Skeletal muscle tissue (tissue), 4 donors: ENCODE data around the gene UBE2L6. TPM values are rescaled to one million over a fixed set of nuclear protein-coding genes. Genes with fewer than 3 reads are reported as not detected.
A peak's percentile ranks its signal among the peaks of the same experiment; 100 is the strongest.

Experiments used
- H3K27ac ChIP-seq: one replicate; pipeline ENCODE4 v1.7.0; 2013; ENCODE audit warnings: mild to moderate bottlenecking, low read depth, low read length, inconsistent platforms
- H3K27me3 ChIP-seq, 3 donors: one replicate each; pipeline ENCODE4 v1.7.0; 2013; ENCODE audit warnings: low read length in 3 of 3; ENCODE audit not compliant: control insufficient read depth in 3 of 3, insufficient read depth in 3 of 3
- H3K36me3 ChIP-seq, 3 donors: one replicate each; pipeline ENCODE4 v1.7.0; 2013; ENCODE audit warnings: low read length in 3 of 3; ENCODE audit not compliant: control insufficient read depth in 3 of 3, insufficient read depth in 3 of 3
- H3K4me1 ChIP-seq, 3 donors: one replicate each; pipeline ENCODE4 v1.7.0; 2013; ENCODE audit warnings: low read length in 3 of 3, mild to moderate bottlenecking in 3 of 3; ENCODE audit not compliant: control insufficient read depth in 3 of 3, insufficient read depth in 3 of 3
- H3K4me3 ChIP-seq, 3 donors: one replicate each; pipeline ENCODE4 v1.7.0; 2013; ENCODE audit warnings: low read length in 3 of 3
- H3K9ac ChIP-seq, 3 donors: one replicate each; pipeline ENCODE4 v1.7.0; 2013; ENCODE audit warnings: low read length in 3 of 3, mild to moderate bottlenecking in 3 of 3, moderate library complexity in 2 of 3, low read depth in 1 of 3
- H3K9me3 ChIP-seq, 3 donors: one replicate each; pipeline ENCODE4 v1.7.0; 2013; ENCODE audit warnings: low read length in 3 of 3; ENCODE audit not compliant: control insufficient read depth in 3 of 3
- total RNA-seq: library from RNA; depleted of rRNA; stranded (reverse); fragments of >200 nt; gene quantifications from one replicate; pipeline ENCODE4 v1.2.3, GENCODE V29; 2014
- donor health status: Osteomylitis.

The UBE2L6 gene
- total RNA-seq, 1 donor from 2014 or later = 15.7 TPM

DNA sequence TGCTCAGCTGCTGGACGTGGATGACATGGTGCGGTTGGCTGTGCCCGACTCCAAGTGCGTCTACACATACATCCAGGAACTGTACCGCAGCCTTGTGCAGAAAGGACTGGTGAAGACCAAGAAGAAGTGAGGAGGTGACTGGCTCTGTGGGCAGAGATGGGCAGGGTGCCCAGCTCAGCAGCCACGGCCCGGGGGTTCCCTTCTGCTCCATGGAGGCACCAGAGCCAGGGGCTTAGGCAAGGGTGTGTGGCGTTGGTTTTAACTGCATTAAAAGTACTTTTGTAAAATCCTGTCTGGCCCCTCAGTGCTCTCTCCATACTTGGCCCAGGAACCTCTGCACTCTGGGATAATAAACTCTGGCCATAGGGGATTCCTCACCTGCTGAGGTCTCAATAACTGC is 17.5 kb downstream of the UBE2L6 start:
- Histone ChIP-seq H3K9ac (no peak overlapping the region), H3K27me3 (no peaks in the 10 kb centered on the region), H3K36me3 (peaks cover 45 to 59% (median 53%) of the 10 kb centered on the region in 3 donors), H3K4me1 (peaks cover 4 to 12% (median 10%) of the 10 kb centered on the region in 3 donors), H3K27ac (no peak overlapping the region), H3K4me3 (no peak overlapping the region), H3K9me3 (no peaks in the 10 kb centered on the region)

GRCh38 chr11:57547854-57548377 is 19.6 kb downstream of the UBE2L6 start:
- Histone ChIP-seq H3K4me3 (no peak overlapping the region), H3K36me3 (peaks cover 29 to 60% (median 44%) of the 10 kb centered on the region in 3 donors), H3K27me3 (no peaks in the 10 kb centered on the region), H3K9me3 (no peaks in the 10 kb centered on the region), H3K9ac (peak overlapping the region in 1 of 3 donors; percentile 50), H3K4me1 (peaks cover 6 to 30% (median 26%) of the 10 kb centered on the region in 3 donors), H3K27ac (no peak overlapping the region)

DNA sequence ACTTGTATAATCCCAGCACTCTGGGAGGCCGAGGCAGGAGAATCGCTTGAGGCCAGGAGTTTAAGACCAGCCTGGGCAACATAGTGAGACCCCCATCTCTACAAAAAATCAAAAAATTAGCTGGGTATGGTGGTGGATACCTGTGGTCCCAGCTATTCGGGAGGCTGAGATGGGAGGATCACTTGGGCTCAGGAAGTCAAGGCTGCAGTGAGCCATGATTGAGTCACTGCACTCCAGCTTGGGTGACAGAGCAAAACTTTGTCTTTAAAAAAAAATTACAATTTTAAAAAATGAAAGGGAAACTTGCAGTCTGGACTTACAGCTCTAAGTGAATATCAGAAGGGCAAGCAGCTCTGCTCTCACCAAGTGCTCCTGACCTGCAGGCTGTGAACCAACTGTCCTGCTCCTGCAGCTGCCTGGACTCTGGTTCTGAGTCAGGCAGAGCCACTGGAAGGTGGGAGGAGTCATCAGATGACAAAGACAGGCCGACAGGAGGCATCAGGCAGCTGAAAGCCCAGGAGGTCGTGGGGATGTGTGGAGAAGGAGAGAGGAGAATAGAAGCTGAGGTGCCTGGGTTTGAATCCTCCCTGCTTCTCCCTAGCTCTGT is 20.5 kb downstream of the UBE2L6 start:
- Histone ChIP-seq H3K27ac (no peak overlapping the region), H3K9me3 (no peaks in the 10 kb centered on the region), H3K36me3 (peaks cover 20 to 62% (median 35%) of the 10 kb centered on the region in 3 donors)

DNA sequence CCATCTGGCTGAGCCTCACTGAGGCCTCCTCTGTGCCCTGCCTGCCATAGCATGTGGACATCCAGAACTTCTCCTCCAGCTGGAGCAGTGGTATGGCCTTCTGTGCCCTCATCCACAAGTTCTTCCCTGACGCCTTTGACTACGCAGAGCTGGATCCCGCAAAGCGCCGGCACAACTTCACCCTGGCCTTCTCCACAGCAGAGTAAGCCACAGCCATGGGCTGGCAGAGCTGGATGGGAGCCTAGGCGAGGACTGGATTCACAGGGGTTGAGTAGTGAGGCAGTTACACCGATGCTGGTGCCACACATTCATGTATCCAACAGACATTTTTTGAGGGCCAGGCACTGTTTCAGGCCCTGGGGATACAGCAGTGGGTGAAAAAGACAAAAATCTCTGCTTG is 21.0 kb downstream of the UBE2L6 start:
- H3K4me1 ChIP-seq = peaks cover 7 to 43% (median 35%) of the 10 kb centered on the region in 3 donors
- H3K36me3 ChIP-seq = peaks cover 15 to 57% (median 30%) of the 10 kb centered on the region in 3 donors
- no peaks in the 10 kb centered on the region for H3K27me3 ChIP-seq
- H3K9me3 ChIP-seq = no peaks in the 10 kb centered on the region
- no peak overlapping the region for H3K27ac ChIP-seq
- H3K9ac ChIP-seq = no peak overlapping the region
- H3K4me3 ChIP-seq = no peak overlapping the region

More for the DNA sequence above, 20.5 kb downstream of the UBE2L6 start:
- H3K4me1 ChIP-seq = peaks cover 6 to 39% (median 31%) of the 10 kb centered on the region in 3 donors
- H3K9ac ChIP-seq = peak overlapping the region in 1 of 3 donors; percentile 50
- H3K27me3 ChIP-seq = no peaks in the 10 kb centered on the region
- H3K4me3 ChIP-seq = no peak overlapping the region

- H3K9me3 ChIP-seq = no peaks in the 10 kb centered on the region
- H3K27me3 ChIP-seq = no peaks in the 10 kb centered on the region
- peak overlapping the region in 1 of 3 donors; percentile 16 for H3K9ac ChIP-seq
- no peak overlapping the region for H3K27ac ChIP-seq
- peaks cover 12 to 54% (median 27%) of the 10 kb centered on the region in 3 donors for H3K36me3 ChIP-seq
- H3K4me1 ChIP-seq = peaks cover 13 to 49% (median 37%) of the 10 kb centered on the region in 3 donors
- H3K4me3 ChIP-seq = no peak overlapping the region
These were observed 21.6 kb downstream of the UBE2L6 start for GRCh38 chr11:57545883-57546282.

DNA sequence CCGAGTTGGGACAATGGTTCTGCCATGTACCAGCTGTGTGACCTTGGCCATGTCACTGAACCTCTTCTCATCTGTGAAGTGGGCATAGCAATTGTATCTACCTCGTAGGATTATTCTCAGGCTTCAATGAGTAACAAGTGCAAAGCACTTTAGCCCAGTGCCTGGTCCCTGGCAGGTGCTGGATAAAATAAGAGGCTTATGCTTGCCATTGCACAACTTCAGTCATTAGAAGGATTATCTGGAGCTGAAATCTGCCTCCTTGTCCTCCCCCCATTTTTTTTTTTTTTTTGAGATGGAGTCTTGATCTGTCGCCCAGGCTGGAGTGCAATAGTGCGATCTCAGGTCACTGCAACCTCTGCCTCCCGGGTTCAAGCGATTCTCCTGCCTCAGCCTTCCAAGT is 22.9 kb downstream of the UBE2L6 start:
- Histone ChIP-seq H3K9ac (no peak overlapping the region), H3K27me3 (no peaks in the 10 kb centered on the region), H3K4me1 (peaks cover 14 to 55% (median 42%) of the 10 kb centered on the region in 3 donors), H3K27ac (no peak overlapping the region), H3K36me3 (peaks cover 7 to 43% (median 15%) of the 10 kb centered on the region in 3 donors), H3K9me3 (no peaks in the 10 kb centered on the region), H3K4me3 (no peak overlapping the region)

GRCh38 chr11:57543593-57543992 is 23.9 kb downstream of the UBE2L6 start:
- Histone ChIP-seq H3K4me3 (peak overlapping the region in 1 of 3 donors; percentile 13), H3K9me3 (no peaks in the 10 kb centered on the region), H3K27me3 (no peaks in the 10 kb centered on the region), H3K9ac (peak overlapping the region in 1 of 3 donors; percentile 50), H3K4me1 (peaks cover 17 to 63% (median 49%) of the 10 kb centered on the region in 3 donors), H3K27ac (peak overlapping the region; percentile 91), H3K36me3 (peaks cover 5 to 40% (median 14%) of the 10 kb centered on the region in 3 donors)

DNA sequence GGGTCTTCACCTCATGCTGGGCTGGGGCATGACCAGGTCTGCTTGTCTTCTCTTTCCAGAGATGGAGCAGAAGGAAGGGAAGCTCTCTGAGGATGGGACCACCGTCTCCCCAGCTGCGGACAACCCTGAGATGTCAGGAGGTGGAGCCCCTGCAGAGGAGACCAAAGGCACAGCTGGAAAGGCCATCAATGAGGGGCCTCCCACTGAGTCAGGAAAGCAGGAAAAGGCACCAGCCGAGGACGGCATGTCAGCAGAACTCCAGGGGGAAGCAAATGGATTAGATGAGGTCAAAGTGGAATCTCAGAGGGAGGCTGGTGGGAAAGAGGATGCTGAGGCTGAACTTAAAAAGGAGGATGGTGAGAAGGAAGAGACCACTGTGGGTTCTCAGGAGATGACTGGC is 24.9 kb downstream of the UBE2L6 start:
- Histone ChIP-seq H3K27ac (peak overlapping the region; percentile 91), H3K9ac (peak overlapping the region in 1 of 3 donors; percentile 33), H3K4me1 (peaks cover 17 to 70% (median 47%) of the 10 kb centered on the region in 3 donors), H3K27me3 (no peaks in the 10 kb centered on the region), H3K4me3 (no peak overlapping the region), H3K9me3 (no peaks in the 10 kb centered on the region), H3K36me3 (peaks cover 4 to 34% (median 8%) of the 10 kb centered on the region in 3 donors)

GRCh38 chr11:57541169-57541568 is 26.3 kb downstream of the UBE2L6 start:
- Histone ChIP-seq H3K36me3 (peaks cover 0 to 21% (median 2%) of the 10 kb centered on the region in 3 donors), H3K4me1 (peaks cover 17 to 71% (median 46%) of the 10 kb centered on the region in 3 donors), H3K9me3 (no peaks in the 10 kb centered on the region), H3K9ac (peak overlapping the region; percentile 41 to 69 (median 47)), H3K4me3 (peak overlapping the region in 1 of 3 donors; percentile 55), H3K27me3 (no peaks in the 10 kb centered on the region), H3K27ac (peak overlapping the region; percentile 91)

- Histone ChIP-seq H3K9me3 (no peaks in the 10 kb centered on the region), H3K4me3 (peak overlapping the region in 2 of 3 donors; percentile 56 to 83), H3K27me3 (no peaks in the 10 kb centered on the region), H3K4me1 (peaks cover 17 to 64% (median 42%) of the 10 kb centered on the region in 3 donors), H3K36me3 (peaks cover 0 to 15% (median under 1%) of the 10 kb centered on the region in 3 donors), H3K9ac (peak overlapping the region in 2 of 3 donors; percentile 65 to 93), H3K27ac (peak overlapping the region; percentile 91)
These were observed 28.1 kb downstream of the UBE2L6 start for GRCh38 chr11:57539342-57539741.
